Measurements from ENCODE around the gene ANKRD50. TPM values are rescaled to one million over a fixed set of nuclear protein-coding genes. Genes with fewer than 3 reads are reported as not detected.

Gene ANKRD50
- total RNA-seq, 1 donor from 2014 or later = 29.4 TPM

DNA sequence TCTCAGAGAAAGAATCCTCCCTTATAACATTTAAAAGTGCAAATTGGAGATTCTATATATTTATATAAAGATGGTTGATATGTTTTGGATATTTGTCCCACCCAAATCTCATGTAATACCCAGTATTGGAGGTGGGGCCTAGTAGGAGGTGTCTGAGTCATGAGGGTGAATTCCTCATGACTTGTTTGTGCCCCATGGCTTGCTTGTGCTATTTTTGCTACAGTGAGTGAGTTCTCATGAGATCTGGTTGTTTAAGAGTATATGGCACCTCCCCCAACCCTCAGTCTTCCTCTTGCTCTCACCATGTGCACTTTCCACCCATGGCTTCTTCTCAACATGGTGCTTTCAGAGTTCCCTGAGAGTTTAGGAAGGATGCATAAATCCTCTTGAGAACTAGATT lies 9.5 kb upstream of the ANKRD50 start:
- no peak overlapping the region for H3K4me3 Mint-ChIP-seq (ENCODE audit: unreplicated experiment)
- no peaks in the 10 kb centered on the region for H3K27me3 ChIP-seq (ENCODE audit: insufficient read depth, low read length)
- H3K27ac ChIP-seq (ENCODE audit: low read depth, low read length) = no peak overlapping the region
- FAIRE-seq = no peak
- TF ChIP-seq EZH2 (IDR thresholded peaks at IDR 0.05; ENCODE audit: insufficient read depth, low read length) = no peak
- TF ChIP-seq, protein P1, sequence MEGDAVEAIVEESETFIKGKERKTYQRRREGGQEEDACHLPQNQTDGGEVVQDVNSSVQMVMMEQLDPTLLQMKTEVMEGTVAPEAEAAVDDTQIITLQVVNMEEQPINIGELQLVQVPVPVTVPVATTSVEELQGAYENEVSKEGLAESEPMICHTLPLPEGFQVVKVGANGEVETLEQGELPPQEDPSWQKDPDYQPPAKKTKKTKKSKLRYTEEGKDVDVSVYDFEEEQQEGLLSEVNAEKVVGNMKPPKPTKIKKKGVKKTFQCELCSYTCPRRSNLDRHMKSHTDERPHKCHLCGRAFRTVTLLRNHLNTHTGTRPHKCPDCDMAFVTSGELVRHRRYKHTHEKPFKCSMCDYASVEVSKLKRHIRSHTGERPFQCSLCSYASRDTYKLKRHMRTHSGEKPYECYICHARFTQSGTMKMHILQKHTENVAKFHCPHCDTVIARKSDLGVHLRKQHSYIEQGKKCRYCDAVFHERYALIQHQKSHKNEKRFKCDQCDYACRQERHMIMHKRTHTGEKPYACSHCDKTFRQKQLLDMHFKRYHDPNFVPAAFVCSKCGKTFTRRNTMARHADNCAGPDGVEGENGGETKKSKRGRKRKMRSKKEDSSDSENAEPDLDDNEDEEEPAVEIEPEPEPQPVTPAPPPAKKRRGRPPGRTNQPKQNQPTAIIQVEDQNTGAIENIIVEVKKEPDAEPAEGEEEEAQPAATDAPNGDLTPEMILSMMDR (IDR thresholded peaks at IDR 0.05; ENCODE audit: insufficient read depth, low read depth, low read length) = no peak
- H3K4me3 ChIP-seq (ENCODE audit: insufficient read depth, low read depth, low read length) = no peak overlapping the region
- H3K9ac ChIP-seq (ENCODE audit: low read length) = no peak overlapping the region
- H3K27ac Mint-ChIP-seq (ENCODE audit: unreplicated experiment) = peak overlapping the region; percentile 66
- H3K4me2 ChIP-seq (ENCODE audit: low read length) = no peak overlapping the region
- H3K9me3 Mint-ChIP-seq (ENCODE audit: unreplicated experiment) = no peaks in the 10 kb centered on the region
- H3K36me3 Mint-ChIP-seq (ENCODE audit: low read depth, unreplicated experiment) = no peaks in the 10 kb centered on the region
- H4K20me1 ChIP-seq (ENCODE audit: insufficient read depth, low read length) = no peaks in the 10 kb centered on the region
- DNase-seq (ENCODE audit: low read depth) = no peak
- no peaks in the 10 kb centered on the region for H3K9me3 ChIP-seq (ENCODE audit: insufficient read depth, low read depth, low read length)
- no peaks in the 10 kb centered on the region for H3K79me2 ChIP-seq (ENCODE audit: insufficient read depth, low read length)
- H3K4me1 ChIP-seq (ENCODE audit: insufficient read depth, low read length) = no peaks in the 10 kb centered on the region
- no peaks in the 10 kb centered on the region for H3K27me3 Mint-ChIP-seq (ENCODE audit: low read depth, unreplicated experiment)
- H2AFZ ChIP-seq (ENCODE audit: low read depth, low read length) = peak overlapping the region; percentile 19
- H3K4me1 Mint-ChIP-seq (ENCODE audit: low read depth, unreplicated experiment) = no peaks in the 10 kb centered on the region
- H3K36me3 ChIP-seq (ENCODE audit: insufficient read depth, low read length) = no peaks in the 10 kb centered on the region

- Histone ChIP-seq H3K4me1 (ENCODE audit: insufficient read depth, low read length) (peaks cover 5% of the 10 kb centered on the region), H3K36me3 (ENCODE audit: insufficient read depth, low read length) (no peaks in the 10 kb centered on the region), H3K9me3 (ENCODE audit: insufficient read depth, low read depth, low read length) (no peaks in the 10 kb centered on the region), H2AFZ (ENCODE audit: low read depth, low read length) (no peak overlapping the region), H3K27me3 (ENCODE audit: insufficient read depth, low read length) (no peaks in the 10 kb centered on the region), H3K79me2 (ENCODE audit: insufficient read depth, low read length) (no peaks in the 10 kb centered on the region), H4K20me1 (ENCODE audit: insufficient read depth, low read length) (no peaks in the 10 kb centered on the region), H3K27ac (ENCODE audit: low read depth, low read length) (no peak overlapping the region), H3K9ac (ENCODE audit: low read length) (no peak overlapping the region), H3K4me2 (ENCODE audit: low read length) (no peak overlapping the region), H3K4me3 (ENCODE audit: insufficient read depth, low read depth, low read length) (no peak overlapping the region)
- DNase-seq (ENCODE audit: low read depth) = no peak
- Mint-ChIP-seq H3K27me3 (ENCODE audit: low read depth, unreplicated experiment) (no peaks in the 10 kb centered on the region), H3K27ac (ENCODE audit: unreplicated experiment) (no peak overlapping the region), H3K36me3 (ENCODE audit: low read depth, unreplicated experiment) (no peaks in the 10 kb centered on the region), H3K9me3 (ENCODE audit: unreplicated experiment) (no peaks in the 10 kb centered on the region), H3K4me1 (ENCODE audit: low read depth, unreplicated experiment) (peaks cover 6% of the 10 kb centered on the region), H3K4me3 (ENCODE audit: unreplicated experiment) (no peak overlapping the region)
- TF ChIP-seq EZH2 (IDR thresholded peaks at IDR 0.05; ENCODE audit: insufficient read depth, low read length) = no peak
- TF ChIP-seq, protein P1 (IDR thresholded peaks at IDR 0.05; ENCODE audit: insufficient read depth, low read depth, low read length) = no peak
- no peak for FAIRE-seq
These were observed 4.6 kb upstream of the ANKRD50 start for GRCh38 chr4:124717101-124717500.

DNA sequence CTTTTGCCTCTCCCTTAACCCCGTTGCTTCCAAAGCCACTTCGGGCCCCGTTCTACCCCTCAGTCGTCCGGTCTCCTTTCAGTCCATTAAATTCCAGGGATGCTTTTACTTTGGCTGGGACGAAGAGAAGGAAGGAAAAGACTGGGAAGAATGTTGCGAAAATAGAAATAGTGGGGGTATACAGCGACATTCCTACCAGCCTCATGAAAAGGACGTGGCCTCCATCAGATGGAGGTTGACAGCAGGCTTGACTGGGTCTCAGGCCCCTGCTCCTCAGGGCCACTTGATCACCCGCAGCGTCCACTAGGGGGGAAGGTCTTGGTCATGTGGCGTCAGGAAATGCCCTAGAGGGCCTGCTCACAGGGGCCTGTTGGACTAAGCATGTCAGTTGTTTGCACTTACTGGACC lies 657 bp upstream of the ANKRD50 start:
- Mint-ChIP-seq H3K4me3 (ENCODE audit: unreplicated experiment) (peak overlapping the region; percentile 91), H3K27me3 (ENCODE audit: low read depth, unreplicated experiment) (no peaks in the 10 kb centered on the region), H3K9me3 (ENCODE audit: unreplicated experiment) (no peaks in the 10 kb centered on the region), H3K27ac (ENCODE audit: unreplicated experiment) (peak overlapping the region; percentile 100), H3K36me3 (ENCODE audit: low read depth, unreplicated experiment) (no peaks in the 10 kb centered on the region), H3K4me1 (ENCODE audit: low read depth, unreplicated experiment) (peaks cover 22% of the 10 kb centered on the region)
- Histone ChIP-seq H3K79me2 (ENCODE audit: insufficient read depth, low read length) (peaks cover 37% of the 10 kb centered on the region), H3K4me1 (ENCODE audit: insufficient read depth, low read length) (peaks cover 19% of the 10 kb centered on the region), H3K36me3 (ENCODE audit: insufficient read depth, low read length) (no peaks in the 10 kb centered on the region), H4K20me1 (ENCODE audit: insufficient read depth, low read length) (peaks cover 33% of the 10 kb centered on the region), H3K4me2 (ENCODE audit: low read length) (peak overlapping the region; percentile 99), H3K27me3 (ENCODE audit: insufficient read depth, low read length) (no peaks in the 10 kb centered on the region), H2AFZ (ENCODE audit: low read depth, low read length) (peak overlapping the region; percentile 97), H3K9ac (ENCODE audit: low read length) (peak overlapping the region; percentile 100), H3K9me3 (ENCODE audit: insufficient read depth, low read depth, low read length) (no peaks in the 10 kb centered on the region), H3K4me3 (ENCODE audit: insufficient read depth, low read depth, low read length) (peak overlapping the region; percentile 84), H3K27ac (ENCODE audit: low read depth, low read length) (peak overlapping the region; percentile 100)
- FAIRE-seq (no peak), DNase-seq (ENCODE audit: low read depth) (peak; percentile 73)
- TF ChIP-seq, protein P1 (IDR thresholded peaks at IDR 0.05; ENCODE audit: insufficient read depth, low read depth, low read length) = peak; percentile 44
- no peak for TF ChIP-seq EZH2 (IDR thresholded peaks at IDR 0.05; ENCODE audit: insufficient read depth, low read length)
